Liver (tissue), 3 donors: ENCODE measurements around the gene SRXN1.

Experiments
- HNF4G ChIP-seq: IDR thresholded peaks from 2 replicates; pipeline ENCODE4 v1.6.1; 2016; ENCODE audit warnings: antibody characterized with exemption
- SP1 ChIP-seq: IDR thresholded peaks from 2 replicates; pipeline ENCODE4 v1.6.1; 2018; ENCODE audit warnings: antibody characterized with exemption, mild to moderate bottlenecking
- YY1 ChIP-seq: IDR thresholded peaks from 2 replicates; pipeline ENCODE4 v1.6.1; 2016; ENCODE audit warnings: antibody characterized with exemption, mild to moderate bottlenecking
- TF ChIP-seq, protein P1 (sequence below): IDR thresholded peaks from 2 replicates; pipeline ENCODE4 v1.6.1; 2016; ENCODE audit warnings: antibody characterized with exemption, mild to moderate bottlenecking
- TF ChIP-seq, protein P2 (sequence below): fragments of 150-350 bp; IDR thresholded peaks from 2 replicates; pipeline ENCODE4 v1.5.1; 2017; ENCODE audit warnings: improper control_type of control experiment, low read depth, low read length; ENCODE audit not compliant: missing input control
- TF ChIP-seq, protein P3 (sequence below): IDR thresholded peaks from 2 replicates; pipeline ENCODE4 v1.6.1; 2016; ENCODE audit warnings: antibody characterized with exemption
- TF ChIP-seq, protein P4 (sequence below): IDR thresholded peaks from 2 replicates; pipeline ENCODE4 v1.6.1; 2016; ENCODE audit warnings: antibody characterized with exemption
- donor health status: healthy.
- donor health status: healthy.

DNA sequence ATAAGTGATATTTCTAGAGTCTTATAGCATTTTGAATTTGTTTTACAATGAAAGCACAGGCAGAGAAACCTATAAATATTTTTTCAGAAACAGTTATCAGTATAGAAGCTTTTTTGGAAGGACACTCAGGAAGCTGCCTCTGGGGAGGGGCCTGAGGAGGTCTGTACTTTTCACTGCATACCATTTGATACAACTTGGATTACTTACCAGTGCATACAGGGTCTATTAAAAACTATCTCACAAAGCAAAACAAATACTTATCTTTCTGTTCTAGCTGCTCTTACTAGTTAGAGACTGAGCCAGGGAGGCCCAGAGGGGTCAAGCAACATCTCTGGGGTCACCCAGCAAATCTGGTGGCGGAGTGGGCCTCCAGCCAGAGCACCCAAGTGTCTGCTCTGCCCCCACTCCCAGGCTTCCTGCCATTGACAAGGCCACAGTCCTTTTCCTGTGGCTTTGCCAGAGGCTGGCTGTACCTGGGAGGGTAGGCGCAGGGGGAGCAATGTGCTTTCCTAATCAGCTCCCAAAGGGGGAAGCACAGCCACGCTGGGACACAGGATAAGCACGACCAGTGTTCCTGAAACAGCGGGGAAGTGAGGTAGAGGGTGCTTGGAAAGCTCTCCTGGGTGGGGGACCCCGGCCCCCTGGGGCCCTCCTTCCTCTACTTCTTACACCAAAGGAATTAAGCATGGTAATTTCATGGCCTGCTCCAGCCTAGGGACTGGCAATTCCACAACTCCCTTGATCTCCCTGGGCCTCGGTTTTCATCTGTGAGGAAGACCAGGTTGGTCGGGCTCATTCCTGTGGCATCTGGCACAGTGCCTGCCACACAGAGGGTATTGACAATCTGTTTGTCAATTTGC lies 50.7 kb downstream of the SRXN1 start:
- TF ChIP-seq, protein P1, sequence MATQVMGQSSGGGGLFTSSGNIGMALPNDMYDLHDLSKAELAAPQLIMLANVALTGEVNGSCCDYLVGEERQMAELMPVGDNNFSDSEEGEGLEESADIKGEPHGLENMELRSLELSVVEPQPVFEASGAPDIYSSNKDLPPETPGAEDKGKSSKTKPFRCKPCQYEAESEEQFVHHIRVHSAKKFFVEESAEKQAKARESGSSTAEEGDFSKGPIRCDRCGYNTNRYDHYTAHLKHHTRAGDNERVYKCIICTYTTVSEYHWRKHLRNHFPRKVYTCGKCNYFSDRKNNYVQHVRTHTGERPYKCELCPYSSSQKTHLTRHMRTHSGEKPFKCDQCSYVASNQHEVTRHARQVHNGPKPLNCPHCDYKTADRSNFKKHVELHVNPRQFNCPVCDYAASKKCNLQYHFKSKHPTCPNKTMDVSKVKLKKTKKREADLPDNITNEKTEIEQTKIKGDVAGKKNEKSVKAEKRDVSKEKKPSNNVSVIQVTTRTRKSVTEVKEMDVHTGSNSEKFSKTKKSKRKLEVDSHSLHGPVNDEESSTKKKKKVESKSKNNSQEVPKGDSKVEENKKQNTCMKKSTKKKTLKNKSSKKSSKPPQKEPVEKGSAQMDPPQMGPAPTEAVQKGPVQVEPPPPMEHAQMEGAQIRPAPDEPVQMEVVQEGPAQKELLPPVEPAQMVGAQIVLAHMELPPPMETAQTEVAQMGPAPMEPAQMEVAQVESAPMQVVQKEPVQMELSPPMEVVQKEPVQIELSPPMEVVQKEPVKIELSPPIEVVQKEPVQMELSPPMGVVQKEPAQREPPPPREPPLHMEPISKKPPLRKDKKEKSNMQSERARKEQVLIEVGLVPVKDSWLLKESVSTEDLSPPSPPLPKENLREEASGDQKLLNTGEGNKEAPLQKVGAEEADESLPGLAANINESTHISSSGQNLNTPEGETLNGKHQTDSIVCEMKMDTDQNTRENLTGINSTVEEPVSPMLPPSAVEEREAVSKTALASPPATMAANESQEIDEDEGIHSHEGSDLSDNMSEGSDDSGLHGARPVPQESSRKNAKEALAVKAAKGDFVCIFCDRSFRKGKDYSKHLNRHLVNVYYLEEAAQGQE, result no peak
- TF ChIP-seq, protein P2, sequence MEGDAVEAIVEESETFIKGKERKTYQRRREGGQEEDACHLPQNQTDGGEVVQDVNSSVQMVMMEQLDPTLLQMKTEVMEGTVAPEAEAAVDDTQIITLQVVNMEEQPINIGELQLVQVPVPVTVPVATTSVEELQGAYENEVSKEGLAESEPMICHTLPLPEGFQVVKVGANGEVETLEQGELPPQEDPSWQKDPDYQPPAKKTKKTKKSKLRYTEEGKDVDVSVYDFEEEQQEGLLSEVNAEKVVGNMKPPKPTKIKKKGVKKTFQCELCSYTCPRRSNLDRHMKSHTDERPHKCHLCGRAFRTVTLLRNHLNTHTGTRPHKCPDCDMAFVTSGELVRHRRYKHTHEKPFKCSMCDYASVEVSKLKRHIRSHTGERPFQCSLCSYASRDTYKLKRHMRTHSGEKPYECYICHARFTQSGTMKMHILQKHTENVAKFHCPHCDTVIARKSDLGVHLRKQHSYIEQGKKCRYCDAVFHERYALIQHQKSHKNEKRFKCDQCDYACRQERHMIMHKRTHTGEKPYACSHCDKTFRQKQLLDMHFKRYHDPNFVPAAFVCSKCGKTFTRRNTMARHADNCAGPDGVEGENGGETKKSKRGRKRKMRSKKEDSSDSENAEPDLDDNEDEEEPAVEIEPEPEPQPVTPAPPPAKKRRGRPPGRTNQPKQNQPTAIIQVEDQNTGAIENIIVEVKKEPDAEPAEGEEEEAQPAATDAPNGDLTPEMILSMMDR, result no peak
- TF ChIP-seq, protein P3, sequence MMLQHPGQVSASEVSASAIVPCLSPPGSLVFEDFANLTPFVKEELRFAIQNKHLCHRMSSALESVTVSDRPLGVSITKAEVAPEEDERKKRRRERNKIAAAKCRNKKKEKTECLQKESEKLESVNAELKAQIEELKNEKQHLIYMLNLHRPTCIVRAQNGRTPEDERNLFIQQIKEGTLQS, result no peak
- TF ChIP-seq, protein P4, sequence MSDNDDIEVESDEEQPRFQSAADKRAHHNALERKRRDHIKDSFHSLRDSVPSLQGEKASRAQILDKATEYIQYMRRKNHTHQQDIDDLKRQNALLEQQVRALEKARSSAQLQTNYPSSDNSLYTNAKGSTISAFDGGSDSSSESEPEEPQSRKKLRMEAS, result no peak
- TF ChIP-seq HNF4G (no peak), SP1 (peak; percentile 9), YY1 (no peak)
